NCI-H1436 (cell line): ENCODE measurements around the gene SCFD1.
A peak's percentile ranks its signal among the peaks of the same experiment; 100 is the strongest.
"Not testable (repeated sequence)": the region's sequence is repeated elsewhere in the genome, so short reads cannot be mapped to it uniquely, and the experiment has no call there.

Experiments
- DNase-seq: peaks from one replicate; lab custom pipeline; 2025; lab: John Stamatoyannopoulos, UW

SCFD1 gene

GRCh38 chr14:30614155-30614554 lies 8.0 kb upstream of the SCFD1 start:
- no peak for DNase-seq

GRCh38 chr14:30620178-30620577 lies 1.9 kb upstream of the SCFD1 start:
- DNase-seq, result no peak

- no peak for DNase-seq
Observed at GRCh38 chr14:30621354-30621939, 672 bp upstream of the SCFD1 start.

GRCh38 chr14:30623412-30624131 lies 1.5 kb downstream of the SCFD1 start:
- no peak for DNase-seq

GRCh38 chr14:30624132-30624423 lies 2.0 kb downstream of the SCFD1 start:
- no peak for DNase-seq

- DNase-seq, result no peak
Observed at GRCh38 chr14:30625533-30625932, 3.4 kb downstream of the SCFD1 start.

GRCh38 chr14:30629432-30629831 lies 7.3 kb downstream of the SCFD1 start:
- not testable (repeated sequence) for DNase-seq

- no peak for DNase-seq
Observed at GRCh38 chr14:30630248-30630647, 8.1 kb downstream of the SCFD1 start.

- DNase-seq, result no peak
Observed at GRCh38 chr14:30632730-30633129, 10.6 kb downstream of the SCFD1 start.

- DNase-seq, result no peak
Observed at GRCh38 chr14:30638926-30639325, 16.8 kb downstream of the SCFD1 start.

GRCh38 chr14:30641207-30641606 lies 19.1 kb downstream of the SCFD1 start:
- DNase-seq, result no peak

GRCh38 chr14:30644462-30644861 lies 22.3 kb downstream of the SCFD1 start:
- not testable (repeated sequence) for DNase-seq

- DNase-seq, result no peak
Observed at GRCh38 chr14:30645600-30645999, 23.5 kb downstream of the SCFD1 start.

GRCh38 chr14:30648471-30648870 lies 26.4 kb downstream of the SCFD1 start:
- no peak for DNase-seq

GRCh38 chr14:30651937-30652336 lies 29.8 kb downstream of the SCFD1 start:
- no peak for DNase-seq

- no peak for DNase-seq
Observed at GRCh38 chr14:30655124-30655523, 33.0 kb downstream of the SCFD1 start.

- no peak for DNase-seq
Observed at GRCh38 chr14:30655658-30656057, 33.5 kb downstream of the SCFD1 start.

- DNase-seq, result peak; percentile 14
Observed at GRCh38 chr14:30656190-30656632, 34.1 kb downstream of the SCFD1 start.

GRCh38 chr14:30657050-30657449 lies 34.9 kb downstream of the SCFD1 start:
- no peak for DNase-seq

- DNase-seq, result no peak
Observed at GRCh38 chr14:30657606-30658163, 35.6 kb downstream of the SCFD1 start.

GRCh38 chr14:30658645-30659044 lies 36.5 kb downstream of the SCFD1 start:
- no peak for DNase-seq

GRCh38 chr14:30669594-30669993 lies 47.5 kb downstream of the SCFD1 start:
- no peak for DNase-seq

GRCh38 chr14:30673071-30673470 lies 51.0 kb downstream of the SCFD1 start:
- DNase-seq, result no peak
